GM21423 (cell line): ENCODE results near the gene NUAK1.

Experiments
- ATAC-seq: cut with Tn5 transposase; IDR thresholded peaks from one replicate; pipeline ENCODE4 v1.9.1; 2021; ENCODE audit warnings: mild to moderate bottlenecking, moderate library complexity; ENCODE audit not compliant: unreplicated experiment

The NUAK1 gene

DNA sequence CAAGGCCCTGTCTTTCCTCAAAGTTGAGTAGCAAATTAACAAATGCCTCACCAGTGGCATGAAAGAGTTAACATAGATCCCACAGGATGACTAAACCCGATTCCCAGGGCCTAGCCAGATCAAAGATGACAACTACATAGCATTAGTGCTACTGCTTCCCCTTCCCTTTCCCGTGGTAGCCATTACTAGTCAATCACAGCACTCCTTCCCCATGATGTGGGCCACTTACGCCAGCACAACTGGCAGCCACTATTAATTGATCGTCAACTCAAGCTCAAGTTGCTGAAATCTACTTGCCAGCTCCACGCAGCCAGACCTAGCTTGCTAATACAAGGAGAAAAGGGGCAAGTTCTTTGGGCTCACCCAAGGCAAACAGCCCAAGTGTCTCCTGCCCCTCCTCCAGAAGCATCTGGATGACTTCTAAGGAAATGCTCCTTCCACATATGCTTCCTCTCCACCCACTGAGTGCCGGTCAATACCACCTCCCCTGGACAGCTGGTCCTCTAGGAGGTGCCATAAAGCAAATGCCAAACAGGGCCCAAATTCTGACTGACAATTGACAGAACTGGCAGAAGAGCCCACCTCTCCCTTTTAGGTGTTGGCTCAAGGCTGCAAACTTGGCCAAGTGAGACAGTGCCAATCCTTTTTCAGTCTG, 72.6 kb downstream of the NUAK1 start:
- ATAC-seq, result no peak

- no peak for ATAC-seq
These were observed 73.2 kb downstream of the NUAK1 start for GRCh38 chr12:106065506-106065905.

DNA sequence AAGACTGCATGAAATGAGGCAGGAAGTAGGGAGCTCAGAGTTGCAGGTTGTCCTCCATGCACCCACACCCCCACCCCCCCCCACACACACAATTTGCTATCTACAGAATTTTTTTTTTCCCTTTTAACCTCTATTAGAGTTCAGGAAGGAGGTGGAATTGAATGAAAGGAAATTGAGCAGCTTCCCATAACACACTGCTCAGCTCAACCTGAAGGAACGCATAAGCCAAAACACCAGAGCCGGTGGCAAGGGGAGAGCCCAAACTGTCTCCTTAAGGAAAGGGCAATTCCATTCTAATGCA, 74.1 kb downstream of the NUAK1 start:
- no peak for ATAC-seq

GRCh38 chr12:106063826-106064720, 74.7 kb downstream of the NUAK1 start:
- ATAC-seq, result no peak

DNA sequence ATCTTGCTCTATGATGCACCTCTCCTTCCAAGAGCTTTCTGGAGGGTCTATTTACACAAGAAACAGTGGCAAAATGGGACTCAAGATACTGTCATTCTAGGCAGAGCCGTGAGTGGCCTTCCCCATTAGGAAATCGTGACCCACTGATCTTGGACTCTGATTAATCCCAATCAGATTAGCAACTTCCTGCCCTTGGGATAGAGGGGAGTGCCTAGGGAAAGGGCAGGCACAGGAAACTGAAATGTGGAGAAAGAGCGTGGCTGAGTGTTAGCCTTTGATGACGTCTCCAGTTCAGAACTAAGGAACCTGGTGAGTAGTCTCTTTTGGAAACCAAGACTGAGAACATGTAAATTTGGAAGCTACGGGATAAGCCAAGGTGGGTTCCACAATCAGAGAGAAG, 76.1 kb downstream of the NUAK1 start:
- ATAC-seq, result no peak

GRCh38 chr12:106058256-106059182, 80.2 kb downstream of the NUAK1 start:
- ATAC-seq, result no peak

- ATAC-seq, result no peak
These were observed 84.7 kb downstream of the NUAK1 start for GRCh38 chr12:106054049-106054448.

DNA sequence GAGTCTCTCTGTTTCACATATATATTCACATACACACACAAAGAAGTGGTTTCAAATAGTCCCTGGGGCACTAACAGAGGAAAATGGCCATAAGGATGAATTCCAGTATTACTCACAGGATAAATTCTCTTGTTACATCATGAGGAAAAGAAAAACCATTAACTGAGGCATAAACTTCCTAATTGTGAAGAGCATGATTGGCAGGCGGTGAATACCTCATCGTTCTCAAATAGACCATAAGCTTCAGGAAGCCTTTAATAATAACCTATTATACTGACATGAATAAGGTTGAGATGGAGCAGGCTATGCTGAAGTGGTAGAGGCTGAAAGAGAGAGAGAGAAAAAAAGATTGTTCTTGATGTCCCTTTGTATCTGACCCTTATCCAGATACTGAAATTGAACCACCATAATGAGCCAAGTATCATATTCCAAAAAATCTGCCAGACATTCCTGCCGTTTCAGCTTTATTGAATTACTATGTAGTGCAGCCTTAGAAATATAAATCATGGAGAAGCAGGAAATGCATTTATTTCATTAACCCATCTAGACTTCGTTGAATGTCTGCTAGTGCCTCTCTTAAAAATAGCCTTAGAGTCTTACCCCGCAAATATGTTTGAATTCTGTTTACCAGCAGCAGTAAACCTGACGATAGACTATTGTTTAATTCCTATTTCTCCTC, 86.8 kb downstream of the NUAK1 start:
- no peak for ATAC-seq

DNA sequence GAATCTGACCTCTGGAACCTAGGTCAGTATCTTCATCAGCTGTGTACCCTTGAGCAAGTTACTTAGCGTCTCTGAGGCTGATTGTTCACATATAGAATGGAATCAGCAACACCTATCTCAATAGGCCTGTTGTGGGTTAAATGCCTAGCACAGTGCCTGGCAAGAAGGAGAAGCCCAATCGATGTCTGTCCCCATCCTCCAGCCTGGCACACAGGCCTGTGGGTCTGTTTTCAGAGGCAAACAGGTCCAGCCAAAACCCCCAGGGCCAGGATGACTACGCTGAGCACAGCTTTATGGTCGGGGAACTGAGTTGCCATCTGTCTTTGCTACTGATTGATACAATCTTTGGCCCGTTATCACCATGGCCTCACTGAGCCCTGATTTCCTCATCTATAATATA, 89.2 kb downstream of the NUAK1 start:
- ATAC-seq, result no peak

DNA sequence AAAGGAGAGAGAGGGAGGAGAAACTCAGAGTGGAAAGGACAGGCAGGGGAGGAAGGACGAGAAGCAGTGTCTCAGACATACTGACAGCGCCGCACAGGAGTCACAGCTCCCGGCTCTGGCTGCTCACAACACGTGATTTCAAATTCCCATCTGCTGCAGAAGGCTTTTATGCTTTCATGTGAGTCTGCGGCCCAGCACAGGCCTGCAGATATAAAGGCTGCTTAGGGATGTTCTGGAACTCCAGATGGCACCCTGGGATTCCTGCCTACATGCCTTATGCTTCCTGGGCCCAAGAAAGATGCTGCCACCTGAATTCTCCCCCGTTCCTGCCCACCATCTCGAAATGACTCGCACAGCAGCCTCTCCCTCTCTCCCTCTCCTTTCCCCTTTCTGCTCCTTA, 89.6 kb downstream of the NUAK1 start:
- ATAC-seq, result no peak

DNA sequence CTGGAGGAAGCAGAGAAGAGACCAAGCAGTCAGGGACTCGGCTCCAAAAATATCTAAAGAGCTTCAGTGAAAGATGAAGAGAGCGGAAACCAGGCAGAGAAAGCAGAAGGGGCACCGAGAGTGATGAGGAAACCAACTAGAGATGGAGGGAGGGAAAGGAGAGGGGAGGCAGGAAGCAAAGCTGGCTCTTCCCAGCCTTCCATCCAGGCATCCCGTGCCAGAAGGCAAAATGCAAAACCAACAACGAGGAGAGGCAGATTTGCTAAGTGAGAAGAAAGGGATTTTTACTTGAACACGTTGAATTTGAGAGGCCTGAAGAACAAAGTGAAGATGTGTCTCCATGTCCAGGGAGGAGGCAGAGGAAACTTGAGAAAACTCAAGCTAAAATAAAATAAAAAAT, 90.1 kb downstream of the NUAK1 start:
- no peak for ATAC-seq

- no peak for ATAC-seq
These were observed 90.7 kb downstream of the NUAK1 start for GRCh38 chr12:106048016-106048415.

- ATAC-seq, result no peak
These were observed 91.8 kb downstream of the NUAK1 start for GRCh38 chr12:106046947-106047346.

GRCh38 chr12:106046301-106046846, 92.4 kb downstream of the NUAK1 start:
- ATAC-seq, result no peak

- no peak for ATAC-seq
These were observed 93.5 kb downstream of the NUAK1 start for GRCh38 chr12:106045251-106045674.

DNA sequence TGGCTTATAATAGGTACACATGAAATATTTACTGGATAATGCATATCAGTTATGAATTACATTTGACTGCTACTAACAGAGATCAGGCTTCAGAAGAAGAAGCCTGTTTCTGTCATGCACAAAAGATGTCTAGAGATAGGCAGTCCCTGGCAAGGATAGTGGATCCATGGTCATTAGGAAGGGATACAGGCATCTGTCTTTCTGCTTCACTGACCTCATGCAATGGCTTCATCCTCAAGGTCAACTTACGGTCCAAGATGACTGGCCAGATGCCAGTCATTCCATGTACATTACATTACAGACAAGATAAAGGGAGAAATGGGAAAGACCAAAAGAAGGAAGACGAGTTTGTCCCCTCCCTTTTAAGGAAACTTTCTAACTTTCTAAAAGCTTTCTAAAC, 94.0 kb downstream of the NUAK1 start:
- ATAC-seq, result no peak

DNA sequence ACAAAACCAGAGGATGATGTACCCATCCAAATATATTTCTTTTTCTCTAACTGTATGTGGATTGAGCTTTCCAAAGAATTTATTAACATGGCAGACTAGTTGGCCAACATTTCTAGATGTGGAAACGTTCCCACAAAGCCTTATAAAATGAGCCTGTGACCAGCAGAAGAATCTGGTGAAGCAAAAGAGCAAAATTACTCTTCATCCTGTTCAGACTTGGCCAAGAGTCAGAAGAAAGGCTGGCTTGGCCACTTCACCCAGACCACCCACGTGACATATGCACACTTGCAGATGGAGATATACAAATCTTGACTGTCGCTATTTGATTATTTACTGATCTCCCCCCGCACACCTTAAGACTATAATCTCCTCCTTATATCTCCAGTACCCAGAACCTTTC, 96.7 kb downstream of the NUAK1 start:
- no peak for ATAC-seq

DNA sequence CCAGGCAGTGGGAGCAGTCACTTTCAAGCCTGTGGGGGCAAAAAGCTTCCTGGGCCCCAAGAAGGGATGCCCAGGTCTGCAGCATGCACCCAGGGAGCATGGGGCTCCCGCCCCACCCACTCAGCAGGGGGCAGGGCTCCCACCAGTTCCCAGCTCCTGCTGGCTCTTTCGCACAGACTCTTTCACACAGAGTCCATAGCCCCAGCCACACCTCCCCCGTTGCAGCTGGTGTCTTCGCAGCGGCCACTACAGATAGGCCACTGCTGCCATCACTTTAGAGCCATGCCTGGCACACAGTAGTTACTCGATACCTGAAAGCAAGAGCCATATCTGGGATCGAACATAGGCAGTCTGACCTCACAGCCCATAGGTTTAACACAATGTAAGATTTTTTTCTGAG, 98.2 kb downstream of the NUAK1 start:
- ATAC-seq, result no peak

DNA sequence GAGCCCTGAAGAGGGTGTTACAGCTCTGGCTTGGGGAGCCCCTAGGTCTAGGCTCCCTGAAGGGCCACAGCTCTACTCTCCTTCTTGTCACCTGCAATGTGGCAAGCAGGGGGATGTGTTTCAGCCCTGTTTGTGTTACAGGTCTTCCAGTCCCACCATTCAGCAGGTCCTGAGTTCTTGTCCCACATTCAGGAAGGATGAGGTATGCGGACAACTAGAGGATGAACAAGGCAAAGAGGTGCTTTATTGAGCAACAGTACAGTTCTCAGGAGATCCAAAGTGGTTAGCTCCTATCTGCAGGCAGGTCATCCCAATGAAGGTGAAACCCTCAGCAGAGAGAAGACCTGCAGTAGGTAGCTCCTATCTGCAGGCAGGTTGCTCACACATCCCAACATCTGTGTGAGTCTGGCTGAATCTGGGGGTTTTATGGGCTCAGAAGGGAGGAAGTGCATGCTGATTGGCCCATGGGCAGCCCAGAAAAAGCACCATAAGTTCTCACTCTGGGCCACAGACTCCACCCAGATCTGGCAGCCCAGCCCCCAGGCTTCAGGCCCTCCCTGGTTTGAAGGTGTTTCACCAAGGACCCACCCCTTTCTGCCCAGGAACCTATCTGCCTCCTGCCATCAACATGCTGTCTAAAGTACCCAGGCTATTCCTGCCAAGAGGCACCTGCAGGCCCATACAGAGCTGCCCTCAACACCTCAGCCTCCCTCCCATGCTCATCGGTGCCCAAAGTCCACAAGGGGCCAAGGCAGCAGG, 98.9 kb downstream of the NUAK1 start:
- ATAC-seq, result no peak

- no peak for ATAC-seq
These were observed 99.5 kb downstream of the NUAK1 start for GRCh38 chr12:106039242-106039641.
